GM19463 (cell line): Measurements from ENCODE around the gene ARHGAP25.

Experiments
- ATAC-seq: cut with Tn5 transposase; IDR thresholded peaks from one replicate; pipeline ENCODE4 v1.9.1; 2021; ENCODE audit warnings: mild to moderate bottlenecking, moderate library complexity; ENCODE audit not compliant: unreplicated experiment

Gene ARHGAP25

DNA sequence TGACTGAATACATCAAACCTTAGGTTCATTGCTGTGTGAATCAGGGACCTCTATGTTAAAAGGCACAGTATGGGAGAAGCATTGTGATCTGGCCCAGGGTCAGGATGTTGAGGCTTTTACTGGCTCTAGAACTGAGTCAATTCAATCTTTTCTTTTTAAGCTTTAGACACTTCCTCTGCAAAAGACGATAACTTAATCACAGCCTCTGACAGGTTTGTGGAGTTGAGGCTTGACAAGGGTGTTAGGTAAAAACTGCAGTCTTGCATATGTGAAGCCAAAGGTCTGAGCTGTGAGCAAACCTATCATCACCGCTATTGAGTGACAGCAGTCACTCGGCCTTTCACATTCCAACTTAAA, 17.3 kb upstream of the ARHGAP25 start:
- no peak for ATAC-seq

DNA sequence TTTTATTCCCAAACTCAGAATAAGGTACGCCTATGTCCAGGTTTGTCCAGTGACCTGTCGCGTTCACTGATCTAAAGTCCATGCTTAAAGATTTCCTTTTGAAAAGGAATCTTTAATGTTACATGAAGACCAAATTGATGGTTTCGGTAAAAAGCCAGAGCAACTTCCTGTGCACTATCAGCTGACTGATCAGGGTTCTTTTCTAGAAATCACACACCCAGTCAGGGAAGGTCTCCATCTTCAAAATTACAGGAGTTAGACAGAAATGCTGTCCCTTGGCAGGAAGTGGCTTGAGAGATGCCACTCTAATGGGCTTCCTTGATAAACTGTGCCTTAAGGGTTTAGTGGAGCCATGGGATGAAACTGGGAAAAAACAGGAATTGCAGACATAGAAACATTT, 14.7 kb upstream of the ARHGAP25 start:
- no peak for ATAC-seq

DNA sequence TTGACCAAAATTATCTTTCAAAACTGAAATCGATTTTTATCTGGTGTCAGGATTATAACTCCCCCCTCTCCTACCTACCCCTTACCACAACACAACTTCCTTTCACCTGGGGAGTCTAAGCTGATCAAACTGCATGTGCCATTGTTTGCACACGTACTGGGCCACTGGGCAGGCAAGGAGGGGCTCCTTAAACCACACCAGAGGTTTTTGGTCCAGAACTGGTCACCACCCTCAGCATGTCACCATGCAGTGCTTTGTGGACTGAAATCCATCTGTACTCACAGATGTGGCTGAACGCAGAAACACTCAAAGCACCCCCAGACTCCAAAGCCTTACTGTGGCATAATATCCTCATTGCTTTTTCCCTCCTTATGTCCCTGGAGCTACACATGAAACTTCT, 13.9 kb upstream of the ARHGAP25 start:
- ATAC-seq, result no peak

DNA sequence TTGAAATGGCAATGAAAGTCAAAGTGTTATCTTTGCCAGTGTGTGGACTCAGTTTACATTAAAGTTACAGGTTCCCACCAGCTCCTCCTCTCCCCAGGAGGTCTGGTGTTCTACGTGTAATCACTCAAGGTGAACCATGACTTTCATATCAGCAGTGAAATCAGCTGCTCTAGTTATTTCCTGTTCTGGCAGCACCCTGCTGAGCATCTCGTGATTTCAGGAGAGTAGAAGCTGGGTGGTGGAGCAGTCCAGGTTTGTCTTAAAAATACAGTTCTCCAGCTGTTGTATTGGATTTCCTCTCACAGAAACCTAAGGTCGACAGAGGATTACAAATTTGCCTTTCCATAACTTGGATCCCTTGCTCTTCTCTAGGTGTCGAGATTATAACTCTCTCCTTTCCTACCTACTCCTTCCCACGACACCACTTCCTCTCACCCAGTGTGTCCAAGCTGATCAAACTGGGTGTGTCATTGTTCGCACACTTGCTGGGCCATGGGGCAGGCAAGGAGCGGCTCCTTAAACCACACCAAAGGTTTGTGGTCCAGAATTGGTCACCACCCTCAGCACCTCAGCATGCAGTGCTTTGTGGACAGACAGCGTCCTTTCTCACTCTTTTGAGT, 13.0 kb upstream of the ARHGAP25 start:
- ATAC-seq, result peak; percentile 72

DNA sequence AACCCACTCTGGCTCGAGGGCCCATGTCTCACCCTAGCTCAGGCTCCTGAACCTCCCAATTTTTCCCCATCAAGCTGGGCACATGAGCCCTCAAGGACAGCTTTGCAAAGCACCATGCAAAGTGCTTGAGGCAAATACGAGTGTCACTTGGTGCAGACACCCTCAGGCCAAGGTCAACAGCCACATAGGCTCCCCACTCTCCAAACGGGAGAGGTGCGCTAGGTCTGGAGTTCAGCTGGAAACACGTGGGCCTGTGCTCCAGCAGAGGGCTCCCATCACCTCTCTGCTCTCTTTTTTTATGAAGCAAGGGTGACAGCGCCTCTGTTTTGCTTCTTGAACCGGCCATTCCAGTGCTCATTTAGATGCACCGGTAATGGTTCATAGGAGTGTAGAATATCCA, 11.9 kb upstream of the ARHGAP25 start:
- ATAC-seq, result no peak

DNA sequence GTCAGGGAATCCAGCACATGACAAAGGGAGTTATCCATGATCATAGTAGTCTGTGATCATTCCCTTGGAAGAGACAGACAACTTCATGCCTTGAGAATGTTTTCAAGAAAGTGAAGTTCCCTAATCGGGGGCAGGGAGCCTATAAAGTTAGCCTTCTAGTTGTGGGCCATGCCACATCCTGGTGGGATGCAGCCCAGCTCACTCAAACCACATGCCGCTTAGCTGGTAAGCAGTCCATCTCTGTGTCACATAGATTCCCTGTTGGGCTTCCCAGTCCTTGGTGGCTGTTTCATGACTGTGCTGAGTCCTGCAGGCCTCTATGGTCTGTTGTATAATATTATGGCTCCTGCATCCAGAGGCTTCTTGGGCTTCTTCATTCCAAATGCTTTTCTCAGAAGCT, 11.4 kb upstream of the ARHGAP25 start:
- no peak for ATAC-seq

DNA sequence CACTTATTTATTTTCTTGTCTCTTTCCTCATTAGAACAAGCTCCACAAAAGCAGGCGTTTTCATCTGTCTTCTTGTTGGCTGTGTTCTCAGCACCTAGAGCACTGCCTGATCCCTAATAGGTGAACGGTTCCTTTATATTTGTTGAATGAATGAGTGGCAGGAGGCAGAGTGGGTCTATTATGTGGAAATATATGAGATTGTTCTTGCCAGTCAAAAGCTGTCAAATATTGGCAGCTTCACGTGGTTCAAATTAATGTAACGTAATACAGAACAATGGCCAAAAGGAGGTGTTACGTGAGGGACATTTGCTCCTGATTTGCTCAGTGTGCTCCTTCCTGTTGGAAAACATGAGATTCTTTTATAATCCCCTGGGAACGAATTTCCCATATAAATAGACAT, 8.5 kb upstream of the ARHGAP25 start:
- no peak for ATAC-seq

DNA sequence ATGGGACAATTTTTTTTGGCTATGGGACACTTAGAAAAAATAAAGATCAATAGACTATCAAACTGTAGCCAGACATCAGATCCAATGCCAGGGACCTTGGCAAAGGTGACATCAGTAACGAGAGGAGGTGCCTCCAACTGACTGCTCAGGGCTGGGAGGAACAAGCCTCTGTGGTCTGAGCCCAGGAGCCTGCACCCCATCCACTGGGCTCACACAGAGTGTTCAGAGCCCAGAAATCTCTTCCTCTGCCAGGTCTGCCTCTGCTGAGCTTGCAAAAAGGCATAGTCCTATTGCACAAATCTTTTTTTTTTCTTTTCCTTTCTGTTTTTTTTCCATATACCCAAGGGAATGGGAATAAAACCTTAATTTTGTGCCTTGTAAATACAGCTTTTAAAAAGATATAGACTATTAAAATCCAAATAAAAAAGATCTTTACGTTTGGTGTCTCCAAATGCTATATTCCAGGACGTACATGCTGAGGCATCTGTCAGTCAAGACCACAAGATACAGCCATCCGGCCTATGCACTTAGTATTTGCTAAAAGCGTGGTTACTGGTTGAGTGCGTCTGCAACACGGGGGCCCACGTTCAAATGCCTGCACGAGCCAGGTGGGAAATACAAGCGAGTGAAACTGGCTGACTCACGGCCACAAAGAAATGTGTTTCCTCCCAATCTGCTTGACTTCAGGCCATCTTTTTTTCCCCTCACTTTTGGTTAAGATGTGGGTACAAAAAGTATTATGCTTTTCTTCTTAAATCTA, 7.8 kb upstream of the ARHGAP25 start:
- ATAC-seq, result peak; percentile 99

DNA sequence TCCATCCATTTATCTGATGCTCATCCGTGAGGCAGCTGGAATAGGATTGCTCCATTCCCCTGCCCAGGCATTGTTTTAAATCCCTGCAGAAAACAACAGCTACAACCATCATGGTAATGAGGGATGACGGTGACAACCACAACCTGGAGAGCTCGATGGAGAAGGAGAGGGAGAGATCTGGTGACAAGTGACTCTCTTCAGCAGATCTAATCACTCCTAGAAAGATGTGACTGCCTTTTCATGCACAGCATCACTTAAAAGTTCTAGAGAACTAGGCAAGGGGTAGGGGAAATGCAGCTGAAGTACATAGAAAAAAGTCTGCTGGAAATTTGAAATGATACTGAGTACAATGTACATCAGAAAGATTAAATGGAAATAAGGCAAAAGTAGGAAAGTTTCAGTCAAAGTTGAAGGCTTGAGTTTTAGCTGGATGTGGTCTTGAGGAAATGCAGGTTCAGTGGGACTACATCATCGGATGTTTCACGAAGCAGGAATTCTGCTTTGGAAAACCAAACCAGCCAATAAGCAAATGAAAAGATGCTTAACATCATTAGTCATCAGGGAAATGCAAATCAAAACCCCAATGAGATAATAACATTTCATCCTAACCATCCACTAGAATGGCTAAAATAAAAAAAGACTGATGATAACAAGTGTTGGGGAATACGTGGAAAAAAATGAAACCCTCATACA, 6.8 kb upstream of the ARHGAP25 start:
- ATAC-seq, result no peak

DNA sequence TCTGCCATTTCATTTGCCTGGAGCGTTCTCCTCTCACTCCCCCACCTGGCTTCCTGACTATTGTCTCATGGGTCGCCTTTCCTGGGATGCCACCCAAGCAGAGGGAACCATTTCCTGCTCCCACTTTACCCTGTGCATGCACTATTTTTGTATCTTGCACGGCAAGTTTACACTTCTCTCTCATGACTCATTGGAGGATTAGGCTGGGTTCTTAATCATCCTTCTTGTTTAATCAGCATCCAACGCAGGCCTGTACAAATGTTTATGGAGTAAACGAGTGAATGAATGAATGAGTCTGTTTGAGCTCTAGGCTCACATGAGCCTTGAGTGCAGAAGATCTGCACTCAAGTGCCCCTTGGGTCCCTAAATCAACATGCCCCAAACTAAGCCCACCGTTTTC, 3.8 kb upstream of the ARHGAP25 start:
- ATAC-seq, result no peak

DNA sequence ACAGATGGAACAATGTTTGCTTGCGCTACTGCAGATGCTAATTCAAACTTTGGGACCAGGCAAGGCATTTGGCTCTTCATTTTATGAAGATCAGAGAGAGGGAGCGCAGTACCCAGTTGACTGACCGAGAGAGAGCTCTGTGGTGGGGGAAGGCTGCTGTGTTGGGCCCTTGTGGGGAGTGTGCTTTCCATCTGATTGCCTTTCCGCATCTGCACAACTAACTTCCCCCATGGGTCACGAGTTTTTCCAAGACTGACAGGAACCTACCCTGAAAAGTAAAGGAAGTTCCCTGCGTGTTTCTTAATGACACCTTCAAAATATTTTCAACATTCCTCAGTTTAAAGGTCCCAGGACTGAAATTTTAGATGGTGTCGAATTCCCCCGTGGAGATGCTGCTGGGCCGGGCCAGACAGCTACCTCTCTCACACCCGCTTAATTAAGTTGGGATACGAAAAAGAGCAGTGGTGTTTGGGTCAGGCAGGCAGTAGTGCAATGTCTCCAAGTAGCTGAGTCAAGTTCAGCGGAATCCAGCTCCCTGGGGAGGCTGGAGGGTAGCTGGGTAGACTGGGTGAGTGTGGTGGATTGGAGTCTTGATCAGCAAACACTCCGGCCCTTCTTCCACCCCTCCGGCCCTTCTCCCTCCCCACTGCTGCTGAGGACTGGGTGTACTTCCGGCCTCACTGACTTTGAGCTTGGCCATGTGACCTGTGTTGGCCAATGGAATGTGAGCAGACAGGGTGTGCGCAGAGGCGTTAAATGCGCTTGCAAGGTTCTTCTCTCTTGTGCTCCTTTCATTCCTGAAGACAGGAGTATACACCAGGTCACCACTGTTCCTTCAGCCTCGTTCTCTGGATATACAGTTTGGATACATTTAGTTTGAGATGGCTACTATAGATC, 2.3 kb upstream of the ARHGAP25 start:
- ATAC-seq, result no peak

DNA sequence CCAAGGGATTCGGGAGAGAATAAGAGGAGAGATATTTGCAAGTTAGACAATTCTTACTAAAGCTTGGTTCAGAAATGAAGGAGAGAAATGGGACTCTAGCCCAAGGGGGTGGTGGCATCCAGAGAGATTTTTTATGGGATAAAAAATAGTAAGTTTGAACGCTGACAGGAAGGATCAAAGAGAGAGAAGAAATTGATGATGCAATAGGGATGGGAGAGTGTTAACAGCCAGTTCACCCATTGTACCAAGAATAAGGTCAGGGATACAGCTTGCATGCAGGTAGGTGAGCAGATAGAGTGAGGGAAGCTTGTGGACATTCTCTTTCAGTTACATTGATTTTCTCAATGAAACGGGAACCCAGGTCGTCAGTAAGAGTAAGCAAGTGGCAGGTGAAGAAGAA, 1.2 kb upstream of the ARHGAP25 start:
- ATAC-seq, result no peak

DNA sequence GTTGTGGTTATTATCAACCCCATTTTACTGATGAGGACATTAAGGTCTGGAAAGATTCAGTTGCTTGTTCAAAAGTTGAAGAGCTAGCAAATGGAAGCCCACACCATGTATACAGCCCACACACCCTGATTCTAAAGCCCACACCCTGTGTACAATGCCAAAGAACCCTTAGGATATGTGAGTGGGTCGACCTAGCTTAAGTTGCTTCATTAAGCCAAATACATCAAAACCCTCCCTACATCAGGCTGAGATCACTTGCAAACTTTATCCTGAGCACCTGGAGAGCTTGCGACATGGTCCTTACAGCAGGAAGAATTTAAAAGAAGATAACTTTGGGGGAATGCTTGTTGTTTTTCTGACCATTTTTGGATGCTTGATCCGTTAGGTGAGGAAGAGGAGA, 435 bp upstream of the ARHGAP25 start:
- no peak for ATAC-seq

DNA sequence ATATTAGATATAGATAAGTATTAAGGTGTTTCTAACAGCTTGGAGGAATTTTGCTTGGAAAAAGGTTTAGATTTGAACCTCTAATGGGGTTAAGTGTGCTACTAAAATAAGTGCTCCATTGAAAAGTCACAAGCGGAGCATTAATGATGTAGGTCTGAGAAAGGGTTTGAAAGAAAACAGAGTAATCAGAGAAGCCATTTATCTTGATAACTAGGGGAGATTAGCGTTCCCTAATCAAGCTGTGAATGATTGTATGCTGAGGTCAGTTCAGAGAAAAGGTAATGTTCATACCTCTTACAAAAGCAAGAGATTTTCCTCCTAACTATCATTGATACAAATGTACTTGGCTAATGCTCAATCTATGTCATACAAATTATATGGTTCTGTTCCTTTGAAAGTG, 1.5 kb downstream of the ARHGAP25 start:
- ATAC-seq, result no peak

DNA sequence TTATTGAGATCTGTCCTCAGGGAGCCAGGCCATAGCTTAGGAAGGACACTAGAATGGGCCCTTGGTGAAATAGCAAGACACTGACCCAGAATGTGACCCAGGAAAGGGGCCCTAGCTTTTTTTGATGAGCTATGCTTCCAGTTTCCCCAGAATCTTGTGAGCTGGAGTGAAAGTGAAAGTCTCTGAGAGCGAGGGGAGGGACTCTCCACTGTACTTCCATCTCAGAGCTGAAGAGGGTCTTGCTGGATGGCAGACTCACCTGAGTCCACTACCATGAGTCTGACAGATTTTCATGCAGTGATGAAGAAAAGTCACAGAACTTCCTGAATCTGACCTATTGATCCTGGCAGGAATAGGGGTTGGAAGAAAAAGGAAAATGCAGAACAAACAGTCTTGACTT, 3.1 kb downstream of the ARHGAP25 start:
- peak; percentile 42 for ATAC-seq

DNA sequence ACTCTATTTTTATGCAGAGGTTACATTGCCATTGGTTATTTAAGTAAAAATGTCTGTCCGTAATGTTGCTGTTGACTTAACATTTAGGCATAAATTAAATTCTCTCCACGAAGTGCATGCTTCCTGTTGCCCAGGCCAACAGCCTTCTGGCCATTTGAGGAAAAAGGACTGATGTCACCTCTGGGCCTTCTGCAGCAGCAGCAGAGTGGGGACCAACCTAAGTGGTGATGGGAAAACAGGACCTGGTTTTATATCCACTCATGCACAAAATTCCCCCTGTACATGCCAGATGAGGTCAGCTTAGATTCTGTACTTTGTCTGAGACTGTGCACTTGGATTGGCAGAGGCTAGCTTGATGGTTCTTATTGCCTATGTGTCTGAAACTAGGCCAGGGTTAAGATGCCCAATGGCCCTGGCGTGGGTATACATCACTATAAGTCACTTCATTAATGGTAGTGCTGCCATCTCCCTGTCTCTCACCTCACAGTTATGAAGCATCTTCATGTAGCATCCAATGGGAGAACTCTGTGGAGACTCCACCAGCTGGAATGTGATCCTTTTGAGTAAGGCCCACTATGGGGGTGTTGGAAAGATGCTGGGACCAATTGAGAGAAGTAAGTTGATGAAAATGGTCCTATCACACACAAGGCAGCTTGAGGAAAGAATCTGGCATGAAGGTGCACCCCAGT, 4.4 kb downstream of the ARHGAP25 start:
- no peak for ATAC-seq

DNA sequence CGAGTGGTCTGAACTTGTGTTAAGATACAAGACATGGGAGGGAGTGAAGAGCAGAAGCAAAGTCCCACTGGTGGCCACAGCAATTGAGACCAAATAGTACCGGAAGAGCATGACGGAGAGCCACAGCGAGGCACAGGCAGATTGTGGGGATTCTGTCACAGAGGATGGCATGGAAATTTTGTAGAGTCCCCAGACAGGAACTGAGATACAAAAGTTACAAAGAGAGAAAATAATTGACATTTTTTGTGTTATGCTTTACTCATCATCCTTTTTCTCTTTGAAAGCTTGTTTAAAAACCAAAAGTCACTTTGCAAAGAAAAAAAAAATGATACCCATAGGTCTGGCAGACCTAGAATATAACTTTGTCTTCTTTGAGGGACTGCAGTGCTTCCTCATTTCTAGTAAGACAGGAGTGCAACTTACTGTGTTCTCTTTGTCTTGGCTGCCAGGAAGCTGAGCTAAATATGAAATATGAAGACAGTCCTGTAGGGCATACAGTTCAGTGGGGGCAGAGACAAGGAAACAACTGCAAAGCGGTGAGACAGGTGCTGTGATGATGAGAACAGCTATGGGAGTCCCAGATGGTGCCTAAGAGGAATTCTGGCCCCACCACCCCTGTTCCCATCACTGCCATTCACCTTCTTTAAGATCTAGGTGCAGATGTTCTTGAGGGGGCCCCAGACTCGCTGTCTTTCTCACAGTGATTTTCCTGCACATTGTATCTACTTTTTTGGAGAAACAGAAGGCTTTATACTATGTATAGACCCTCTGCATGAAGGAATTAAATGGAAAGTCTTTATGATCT, 5.2 kb downstream of the ARHGAP25 start:
- no peak for ATAC-seq

DNA sequence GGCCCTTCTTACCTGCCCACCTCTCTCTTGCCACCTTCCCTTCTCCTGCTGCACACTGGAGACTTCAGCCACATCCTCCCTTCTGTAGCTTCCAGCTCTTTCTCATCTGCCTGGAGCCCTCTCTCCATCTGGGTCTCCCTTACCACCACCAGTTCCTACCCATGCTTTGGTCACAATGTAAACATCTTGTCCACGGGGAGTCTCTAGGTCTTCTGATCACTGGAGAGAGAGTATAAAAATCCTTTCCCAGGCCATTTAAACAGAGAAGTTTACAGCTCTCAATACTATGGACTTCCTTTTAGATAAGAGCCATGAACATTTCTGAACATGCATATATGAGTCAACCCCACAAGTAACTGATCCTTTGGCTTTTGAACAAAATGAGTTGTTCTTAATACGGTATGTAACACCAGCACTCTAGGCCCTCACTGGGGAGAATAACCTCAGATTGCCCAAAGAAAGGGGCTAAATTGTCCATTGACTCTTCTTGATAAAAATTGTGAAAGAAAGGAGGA, 5.8 kb downstream of the ARHGAP25 start:
- ATAC-seq, result no peak

DNA sequence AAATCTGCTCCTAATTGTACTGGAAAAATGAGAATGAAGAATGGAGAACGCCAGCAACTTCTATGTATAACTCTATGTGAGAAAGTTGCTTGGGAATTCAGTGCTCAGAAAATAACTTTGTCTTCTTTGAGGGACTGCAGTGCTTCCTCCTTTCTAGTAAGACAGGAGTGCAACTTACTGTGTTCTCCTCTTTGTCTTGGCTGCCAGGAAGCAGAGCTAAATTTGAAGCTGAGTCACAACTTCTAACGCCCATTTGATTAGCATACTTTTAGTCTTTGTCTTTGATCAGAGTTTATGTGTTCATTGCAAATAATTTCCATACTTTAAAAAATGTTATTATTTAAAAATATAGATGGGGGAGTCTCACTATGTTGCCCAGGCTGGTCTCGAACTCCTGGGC, 6.6 kb downstream of the ARHGAP25 start:
- ATAC-seq, result no peak
